Ovary (tissue), 9 donors: ENCODE measurements around the gene CDKAL1. TPM values are rescaled to one million over a fixed set of nuclear protein-coding genes. Genes with fewer than 3 reads are reported as not detected.
A peak's percentile ranks its signal among the peaks of the same experiment; 100 is the strongest.

Source experiments
- DNase-seq, 5 donors: peaks; one replicate each; pipeline ENCODE4 v3.0.0-alpha.2; 2019 to 2020
- H3K27ac ChIP-seq, 2 donors: fragments of 200-600 bp; one replicate each; pipeline versions ENCODE4 v1.5.1 to v1.8.0; 2019 to 2022
- H3K27me3 ChIP-seq: fragments of 200-600 bp; one replicate; pipeline ENCODE4 v1.8.0; 2022
- H3K36me3 ChIP-seq: fragments of 200-600 bp; sonication (generic); one replicate; pipeline ENCODE4 v1.5.1; 2019
- H3K4me1 ChIP-seq: one replicate; pipeline ENCODE4 v1.8.1; 2013; ENCODE audit warnings: mild to moderate bottlenecking, moderate library complexity; ENCODE audit not compliant: insufficient read depth
- H3K4me3 ChIP-seq: fragments of 200-600 bp; sonication (generic); one replicate; pipeline ENCODE4 v1.5.1; 2017
- H3K9me3 ChIP-seq, 2 donors: fragments of 200-600 bp in 1 of 2; sonication (generic) in 1 of 2; one replicate each; pipeline versions ENCODE4 v1.5.1 to v1.8.1; 2013 to 2019; ENCODE audit warnings: mild to moderate bottlenecking in 1 of 2, moderate library complexity in 1 of 2
- EP300 ChIP-seq: sonication (generic); formaldehyde crosslinking; IDR thresholded peaks from one replicate; pipeline ENCODE4 v1.6.1; 2017; ENCODE audit warnings: antibody characterized with exemption
- POLR2A ChIP-seq: fragments of 450-650 bp; IDR thresholded peaks from one replicate; pipeline ENCODE4 v1.6.1; 2017; ENCODE audit warnings: antibody characterized with exemption, mild to moderate bottlenecking, moderate library complexity
- WGBS, 3 donors: extraction: QIAGEN DNeasy Blood & Tissue Kit in 1 of 3; methylation state at CpG; one replicate each; pipeline versions ENCODE4 v1.1.5 to v1.1.7; 2013 to 2017; 5-methylcytosine and 5-hydroxymethylcytosine counted together
- intact Hi-C, 4 donors: fragments of 100-400 bp; cut with DNase I; formaldehyde crosslinking; loops; one replicate each; pipeline versions ENCODE4 v1.11.0 to v1.15.1; 2022 to 2023
- polyA plus RNA-seq, 2 donors: library from polyadenylated mRNA; stranded (reverse); fragments of 200-250 nt in 1 of 2; fragments of 350-450 nt in 1 of 2; fragmentation: Illumina TruSeq in 1 of 2; extraction: RNeasy Lipid Tissue Mini Kit (QIAGEN cat#74804) in 1 of 2; gene quantifications; one replicate each; pipeline ENCODE4 v1.2.3, GENCODE V29; 2013 to 2014
- total RNA-seq, 7 donors: library from RNA; depleted of rRNA in 2 of 7; stranded (reverse); fragments of >200 nt in 2 of 7; fragmentation: NEBNext Ultra II Directional in 3 of 7; extraction: Animal tissue kit (Norgen Biotek cat#: 25700) in 3 of 7; gene quantifications; one replicate each; pipeline versions ENCODE4 v1.1.0 to v1.2.4, GENCODE V29; 2016 to 2023
- TF ChIP-seq, protein P1 (sequence below), 3 donors: fragments of 450-650 bp in 2 of 3; fragments of 200-600 bp in 1 of 3; IDR thresholded peaks; one replicate each; pipeline versions ENCODE4 v1.5.1 to v1.8.0; 2016 to 2022; ENCODE audit warnings: antibody characterized with exemption in 3 of 3, mild to moderate bottlenecking in 1 of 3
- donor health status: DM: no; HTN: no; CAD: no; lungs with moderate emphysema.
- donor health status: DM: no; HTN: no; CAD: no.
- donor health status: Bipolar disorder and iron deficiency.
- donor health status: DM: yes; HTN: yes; CAD: no.
- donor health status: DM: no; HTN: no; CAD: no.
- donor health status: DM: yes; HTN: yes; CAD: no.

CDKAL1 gene
- total and polyA plus RNA-seq, 9 donors, result 6.8 to 21.3 (median 18.9) TPM

DNA sequence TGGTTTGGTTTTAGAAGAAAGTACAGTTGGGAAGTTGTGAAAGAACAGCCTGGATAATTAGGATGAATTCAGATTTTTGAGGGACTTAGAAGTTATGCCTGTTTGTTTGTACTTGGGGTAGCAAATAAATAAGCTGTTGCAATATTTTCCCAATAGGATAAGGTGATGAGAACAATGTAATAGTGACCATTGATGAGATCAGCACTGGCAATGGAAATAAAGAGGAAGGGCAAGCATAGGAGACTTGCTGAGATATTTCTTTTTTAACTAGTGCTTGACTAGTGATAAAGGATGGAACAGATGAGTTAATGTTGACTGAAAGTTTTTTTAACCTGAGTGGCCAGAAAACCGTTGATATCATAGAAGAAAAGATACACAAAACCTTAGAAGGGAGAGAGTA is 498.8 kb downstream of the CDKAL1 start:
- Histone ChIP-seq H3K9me3 (no peaks in the 10 kb centered on the region), H3K4me1 (peaks cover 4% of the 10 kb centered on the region), H3K27me3 (no peaks in the 10 kb centered on the region), H3K36me3 (no peaks in the 10 kb centered on the region), H3K27ac (peak overlapping the region in 1 of 2 donors; percentile 22), H3K4me3 (no peak overlapping the region)
- intact Hi-C loops, result no loop called here
- WGBS, 3 donors, result 28 to 42% (median 30%) methylated on average over 1 of the region's 1 CpG
- TF ChIP-seq, protein P1, sequence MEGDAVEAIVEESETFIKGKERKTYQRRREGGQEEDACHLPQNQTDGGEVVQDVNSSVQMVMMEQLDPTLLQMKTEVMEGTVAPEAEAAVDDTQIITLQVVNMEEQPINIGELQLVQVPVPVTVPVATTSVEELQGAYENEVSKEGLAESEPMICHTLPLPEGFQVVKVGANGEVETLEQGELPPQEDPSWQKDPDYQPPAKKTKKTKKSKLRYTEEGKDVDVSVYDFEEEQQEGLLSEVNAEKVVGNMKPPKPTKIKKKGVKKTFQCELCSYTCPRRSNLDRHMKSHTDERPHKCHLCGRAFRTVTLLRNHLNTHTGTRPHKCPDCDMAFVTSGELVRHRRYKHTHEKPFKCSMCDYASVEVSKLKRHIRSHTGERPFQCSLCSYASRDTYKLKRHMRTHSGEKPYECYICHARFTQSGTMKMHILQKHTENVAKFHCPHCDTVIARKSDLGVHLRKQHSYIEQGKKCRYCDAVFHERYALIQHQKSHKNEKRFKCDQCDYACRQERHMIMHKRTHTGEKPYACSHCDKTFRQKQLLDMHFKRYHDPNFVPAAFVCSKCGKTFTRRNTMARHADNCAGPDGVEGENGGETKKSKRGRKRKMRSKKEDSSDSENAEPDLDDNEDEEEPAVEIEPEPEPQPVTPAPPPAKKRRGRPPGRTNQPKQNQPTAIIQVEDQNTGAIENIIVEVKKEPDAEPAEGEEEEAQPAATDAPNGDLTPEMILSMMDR (IDR thresholded peaks at IDR 0.05), result no peak
- TF ChIP-seq POLR2A, result no peak
- TF ChIP-seq EP300, result no peak
- DNase-seq, result no peak

DNA sequence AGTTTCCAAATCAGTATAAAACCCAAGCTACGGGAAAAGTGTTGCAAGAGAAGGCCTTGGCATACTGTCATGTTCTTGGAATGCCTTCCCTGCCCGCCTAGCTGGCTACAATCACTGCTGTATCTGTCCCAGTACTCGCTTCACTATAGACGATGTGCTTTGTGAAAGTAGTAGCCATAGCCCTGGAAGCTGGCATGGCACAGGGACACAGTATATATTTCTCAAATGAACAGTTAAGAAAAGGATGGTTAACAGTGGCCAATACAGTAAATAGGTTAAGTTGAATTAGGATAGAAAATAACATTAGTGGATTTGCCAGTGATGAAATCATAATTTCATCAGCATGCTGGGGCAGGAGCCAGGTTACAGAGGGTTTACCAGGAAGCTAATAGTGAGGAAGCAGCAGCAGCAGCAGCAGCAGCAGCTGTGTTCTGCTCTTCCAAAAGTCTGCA is 499.3 kb downstream of the CDKAL1 start:
- DNase-seq, result peak; percentile 40 to 71 (median 45)
- no peak overlapping the region for H3K4me3 ChIP-seq
- WGBS, 3 donors, result 49 to 66% (median 56%) methylated on average over 4 of the region's 4 CpGs

DNA sequence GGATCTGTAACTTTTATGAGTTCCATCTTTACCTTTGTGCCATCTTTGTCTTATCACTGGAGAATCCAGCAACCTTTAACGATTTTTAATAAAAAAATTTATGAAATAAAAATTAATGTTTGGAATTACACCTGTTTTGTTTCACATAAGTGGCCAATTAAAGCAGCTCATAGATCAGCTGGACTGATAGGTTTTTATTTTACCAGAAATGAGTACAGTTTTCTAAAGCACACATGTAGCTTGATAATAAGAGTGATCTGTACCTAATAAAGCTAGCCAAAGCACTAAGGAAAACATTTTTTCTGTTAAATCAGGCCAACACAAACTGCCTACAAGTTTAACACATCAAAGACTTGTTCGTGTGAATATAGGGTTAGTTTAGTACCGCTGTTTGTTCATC is 500.1 kb downstream of the CDKAL1 start:
- no peak for DNase-seq
- TF ChIP-seq POLR2A (no peak), EP300 (no peak)
- TF ChIP-seq, protein P1 (IDR thresholded peaks at IDR 0.05), result no peak
- no peaks in the 10 kb centered on the region for H3K9me3 ChIP-seq
- WGBS, 3 donors, result 19 to 32% (median 29%) methylated on average over 3 of the region's 3 CpGs
- intact Hi-C loops, result no loop called here
- no peaks in the 10 kb centered on the region for H3K27me3 ChIP-seq
- H3K4me3 ChIP-seq, result no peak overlapping the region
- H3K27ac ChIP-seq, result no peak overlapping the region
- H3K36me3 ChIP-seq, result no peaks in the 10 kb centered on the region
- H3K4me1 ChIP-seq, result peaks cover 4% of the 10 kb centered on the region

More for the DNA sequence above, 499.3 kb downstream of the CDKAL1 start:
- Histone ChIP-seq H3K27me3 (no peaks in the 10 kb centered on the region), H3K27ac (peak overlapping the region in 1 of 2 donors; percentile 22), H3K9me3 (no peaks in the 10 kb centered on the region), H3K4me1 (peaks cover 4% of the 10 kb centered on the region), H3K36me3 (no peaks in the 10 kb centered on the region)
- TF ChIP-seq EP300, result no peak
- TF ChIP-seq, protein P1 (IDR thresholded peaks at IDR 0.05), result no peak
- TF ChIP-seq POLR2A, result no peak
- intact Hi-C loops, result no loop called here

DNA sequence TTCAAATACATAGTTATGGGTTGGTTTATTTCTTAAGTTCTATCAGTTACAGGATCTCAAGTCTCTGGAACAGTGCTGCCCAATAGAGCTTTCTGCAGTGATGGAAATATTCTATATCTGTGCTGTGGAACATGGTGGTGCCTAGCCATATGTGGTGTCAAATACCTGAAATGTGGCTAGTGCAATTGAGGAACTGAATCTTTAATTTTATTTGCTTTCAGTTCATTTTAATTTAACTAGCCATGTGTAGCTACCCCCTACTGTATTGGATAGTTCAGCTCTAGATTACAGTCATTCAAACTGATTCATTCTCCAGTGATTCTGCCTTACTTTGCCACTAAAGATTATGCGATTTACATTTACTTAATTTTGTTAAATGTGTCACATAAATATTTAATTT is 503.2 kb downstream of the CDKAL1 start:
- Histone ChIP-seq H3K4me1 (peaks cover 4% of the 10 kb centered on the region), H3K9me3 (no peaks in the 10 kb centered on the region), H3K36me3 (no peaks in the 10 kb centered on the region), H3K4me3 (no peak overlapping the region), H3K27me3 (no peaks in the 10 kb centered on the region), H3K27ac (no peak overlapping the region)
- WGBS, 3 donors, result 96 to 100% (median 100%) methylated on average over 1 of the region's 1 CpG
- TF ChIP-seq POLR2A, result no peak
- no peak for TF ChIP-seq EP300
- TF ChIP-seq, protein P1 (IDR thresholded peaks at IDR 0.05), result no peak
- no peak for DNase-seq
- intact Hi-C loops, result no loop called here

DNA sequence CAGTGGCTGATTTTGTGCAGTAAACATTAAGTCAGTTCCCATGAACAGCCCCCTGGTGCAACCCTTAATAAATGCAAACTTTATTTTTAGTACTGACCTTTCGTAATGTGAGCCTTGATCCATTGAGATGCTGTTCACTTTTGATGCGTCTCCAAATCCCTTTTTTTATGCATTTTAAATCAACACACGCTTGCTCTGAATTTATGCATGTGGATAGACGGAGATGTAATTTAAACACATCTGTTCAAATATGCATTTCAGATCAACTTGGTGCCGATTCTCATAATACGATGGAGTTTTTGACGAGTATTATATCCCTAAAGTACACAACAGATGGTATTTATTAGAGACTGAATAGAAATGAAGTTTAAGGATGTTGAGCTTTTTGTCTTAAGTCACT is 505.7 kb downstream of the CDKAL1 start:
- Histone ChIP-seq H3K9me3 (no peaks in the 10 kb centered on the region), H3K4me3 (no peak overlapping the region), H3K27me3 (no peaks in the 10 kb centered on the region), H3K4me1 (no peaks in the 10 kb centered on the region), H3K27ac (no peak overlapping the region), H3K36me3 (no peaks in the 10 kb centered on the region)
- intact Hi-C loops, result no loop called here
- no peak for DNase-seq
- 96 to 97% (median 96%) methylated on average over 7 of the region's 7 CpGs for WGBS, 3 donors
- TF ChIP-seq EP300 (no peak), POLR2A (no peak)
- TF ChIP-seq, protein P1 (IDR thresholded peaks at IDR 0.05), result no peak
